KMS-11 (cell line): ENCODE results near the gene KLF2.

Experiments used
- H2AFZ ChIP-seq: fragments of 200-600 bp; sonication (generic); 2 replicates; pipeline ENCODE4 v1.6.1; 2016; ENCODE audit warnings: antibody characterized with exemption, mixed run types, low read depth
- H3K27ac ChIP-seq: fragments of 200-600 bp; sonication (generic); 2 replicates; pipeline ENCODE4 v1.6.1; 2016; ENCODE audit warnings: mild to moderate bottlenecking, mixed run types
- H3K27me3 ChIP-seq: fragments of 200-600 bp; sonication (generic); 2 replicates; pipeline ENCODE4 v1.6.1; 2017; ENCODE audit warnings: mild to moderate bottlenecking, low read depth, mixed run types, moderate library complexity; ENCODE audit not compliant: insufficient read depth
- H3K36me3 ChIP-seq: fragments of 200-600 bp; sonication (generic); 2 replicates; pipeline ENCODE4 v1.6.1; 2017; ENCODE audit warnings: mild to moderate bottlenecking, mixed run types; ENCODE audit not compliant: insufficient read depth
- H3K4me1 ChIP-seq: fragments of 200-600 bp; sonication (generic); 2 replicates; pipeline ENCODE4 v1.6.1; 2016; ENCODE audit warnings: mild to moderate bottlenecking, low read depth, mixed run types; ENCODE audit not compliant: poor library complexity, severe bottlenecking
- H3K4me2 ChIP-seq: fragments of 200-600 bp; sonication (generic); 2 replicates; pipeline ENCODE4 v1.7.0; 2016; ENCODE audit warnings: mild to moderate bottlenecking, mixed run types
- H3K4me3 ChIP-seq: fragments of 200-600 bp; sonication (generic); IDR thresholded peaks from 2 replicates; pipeline ENCODE4 v1.6.1; 2017; ENCODE audit warnings: low read depth, low read length, mixed read lengths; ENCODE audit not compliant: insufficient read depth
- H3K79me2 ChIP-seq: fragments of 200-600 bp; sonication (generic); 2 replicates; pipeline ENCODE4 v1.6.1; 2016; ENCODE audit warnings: low read depth, mixed run types; ENCODE audit not compliant: insufficient read depth
- H3K9ac ChIP-seq: fragments of 200-600 bp; sonication (generic); 2 replicates; pipeline ENCODE4 v1.6.1; 2016; ENCODE audit warnings: mild to moderate bottlenecking, mixed run types
- H4K20me1 ChIP-seq: fragments of 200-600 bp; sonication (generic); 2 replicates; pipeline ENCODE4 v1.6.1; 2016; ENCODE audit warnings: mild to moderate bottlenecking, mixed run types; ENCODE audit not compliant: insufficient read depth
- TF ChIP-seq, protein P1 (sequence below): fragments of 200-600 bp; sonication (generic); conservative IDR thresholded peaks from 2 replicates; pipeline ENCODE4 v1.6.1; 2017; ENCODE audit warnings: low read depth, mild to moderate bottlenecking, antibody characterized with exemption, low read length, moderate library complexity, mixed read lengths

Gene KLF2

DNA sequence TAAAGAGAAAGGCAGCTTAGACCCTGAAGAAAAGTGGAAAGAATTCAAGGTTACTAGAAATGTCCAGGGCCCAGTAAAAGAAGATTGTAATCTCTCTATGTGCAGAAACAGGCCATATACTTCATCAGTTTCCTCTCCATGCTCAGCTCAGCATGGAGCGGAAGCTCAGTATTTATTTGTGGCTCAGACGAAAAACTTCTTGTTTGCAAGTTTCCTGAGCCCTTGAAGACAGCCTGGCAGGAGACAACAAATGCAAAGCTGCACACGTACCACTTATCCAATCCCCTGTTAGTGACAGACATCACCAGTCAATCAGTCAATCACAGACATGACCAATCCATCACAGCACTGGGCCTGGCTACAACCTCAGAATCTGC, 8.1 kb upstream of the KLF2 start:
- Histone ChIP-seq H4K20me1 (no peaks in the 10 kb centered on the region), H3K27ac (no peak overlapping the region), H3K79me2 (no peaks in the 10 kb centered on the region), H2AFZ (no peak overlapping the region), H3K4me2 (no peak overlapping the region), H3K4me3 (no peak overlapping the region), H3K9ac (no peak overlapping the region), H3K4me1 (no peaks in the 10 kb centered on the region), H3K36me3 (no peaks in the 10 kb centered on the region), H3K27me3 (no peaks in the 10 kb centered on the region)
- TF ChIP-seq, protein P1, sequence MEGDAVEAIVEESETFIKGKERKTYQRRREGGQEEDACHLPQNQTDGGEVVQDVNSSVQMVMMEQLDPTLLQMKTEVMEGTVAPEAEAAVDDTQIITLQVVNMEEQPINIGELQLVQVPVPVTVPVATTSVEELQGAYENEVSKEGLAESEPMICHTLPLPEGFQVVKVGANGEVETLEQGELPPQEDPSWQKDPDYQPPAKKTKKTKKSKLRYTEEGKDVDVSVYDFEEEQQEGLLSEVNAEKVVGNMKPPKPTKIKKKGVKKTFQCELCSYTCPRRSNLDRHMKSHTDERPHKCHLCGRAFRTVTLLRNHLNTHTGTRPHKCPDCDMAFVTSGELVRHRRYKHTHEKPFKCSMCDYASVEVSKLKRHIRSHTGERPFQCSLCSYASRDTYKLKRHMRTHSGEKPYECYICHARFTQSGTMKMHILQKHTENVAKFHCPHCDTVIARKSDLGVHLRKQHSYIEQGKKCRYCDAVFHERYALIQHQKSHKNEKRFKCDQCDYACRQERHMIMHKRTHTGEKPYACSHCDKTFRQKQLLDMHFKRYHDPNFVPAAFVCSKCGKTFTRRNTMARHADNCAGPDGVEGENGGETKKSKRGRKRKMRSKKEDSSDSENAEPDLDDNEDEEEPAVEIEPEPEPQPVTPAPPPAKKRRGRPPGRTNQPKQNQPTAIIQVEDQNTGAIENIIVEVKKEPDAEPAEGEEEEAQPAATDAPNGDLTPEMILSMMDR = no peak

DNA sequence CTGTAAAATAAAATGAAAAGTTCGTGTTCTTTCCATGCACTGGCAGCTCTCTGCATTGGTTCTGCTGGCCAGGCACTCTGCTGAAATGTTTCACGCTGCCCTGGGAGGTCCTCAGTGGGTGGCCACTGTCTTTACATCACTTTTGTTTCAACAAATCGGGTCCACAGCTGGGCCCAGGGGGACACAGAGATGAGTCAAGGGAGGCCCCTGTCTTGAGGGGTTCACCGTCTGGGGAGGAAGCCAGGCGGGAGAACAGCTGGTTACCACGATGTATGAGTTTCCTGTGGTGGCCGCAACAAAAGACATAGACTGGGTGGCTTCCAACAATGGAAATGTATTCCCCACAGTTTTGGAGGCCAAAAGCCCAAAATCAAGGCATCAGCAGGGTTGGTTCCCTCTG, 5.1 kb upstream of the KLF2 start:
- Histone ChIP-seq H2AFZ (no peak overlapping the region), H3K4me1 (peaks cover 6% of the 10 kb centered on the region), H3K79me2 (no peaks in the 10 kb centered on the region), H3K9ac (no peak overlapping the region), H3K27ac (no peak overlapping the region), H3K27me3 (no peaks in the 10 kb centered on the region; the same call in 1 of the 2 replicates), H4K20me1 (no peaks in the 10 kb centered on the region), H3K4me2 (no peak overlapping the region), H3K4me3 (no peak overlapping the region), H3K36me3 (no peaks in the 10 kb centered on the region)
- TF ChIP-seq, protein P1 = no peak

DNA sequence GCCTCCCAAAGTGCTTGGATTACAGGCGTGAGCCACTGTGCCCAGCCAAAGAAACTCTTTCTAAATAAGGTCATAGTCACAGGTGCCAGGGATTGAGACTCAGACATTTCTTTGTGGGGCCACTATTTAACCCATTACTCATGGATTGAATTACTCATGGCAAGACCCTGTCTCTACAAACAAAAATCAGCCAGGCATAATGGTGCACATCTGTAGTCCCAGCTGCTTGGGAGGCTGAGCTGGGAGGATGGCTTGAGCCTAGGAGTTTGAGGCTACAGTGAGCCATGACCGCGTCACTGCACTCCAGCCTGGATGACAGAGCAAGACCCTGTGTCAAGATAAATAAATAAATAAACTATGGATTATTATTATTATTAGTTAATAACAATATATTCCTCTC, 3.6 kb upstream of the KLF2 start:
- Histone ChIP-seq H2AFZ (no peak overlapping the region), H3K36me3 (no peaks in the 10 kb centered on the region), H3K4me2 (no peak overlapping the region), H3K27me3 (no peaks in the 10 kb centered on the region; the same call in 1 of the 2 replicates), H3K79me2 (no peaks in the 10 kb centered on the region), H4K20me1 (no peaks in the 10 kb centered on the region), H3K4me3 (no peak overlapping the region), H3K27ac (no peak overlapping the region), H3K9ac (no peak overlapping the region), H3K4me1 (peaks cover 6% of the 10 kb centered on the region)
- TF ChIP-seq, protein P1 = no peak

DNA sequence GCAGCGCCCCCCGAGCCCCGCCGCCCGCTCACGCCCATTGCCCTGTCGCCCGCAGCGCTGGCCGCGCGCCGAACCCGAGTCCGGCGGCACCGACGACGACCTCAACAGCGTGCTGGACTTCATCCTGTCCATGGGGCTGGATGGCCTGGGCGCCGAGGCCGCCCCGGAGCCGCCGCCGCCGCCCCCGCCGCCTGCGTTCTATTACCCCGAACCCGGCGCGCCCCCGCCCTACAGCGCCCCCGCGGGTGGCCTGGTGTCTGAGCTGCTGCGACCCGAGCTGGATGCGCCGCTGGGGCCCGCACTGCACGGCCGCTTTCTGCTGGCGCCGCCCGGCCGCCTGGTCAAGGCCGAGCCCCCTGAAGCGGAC, 518 bp downstream of the KLF2 start:
- Histone ChIP-seq H3K27me3 (no peaks in the 10 kb centered on the region; the same call in 1 of the 2 replicates), H3K4me2 (no peak overlapping the region), H3K4me3 (no peak overlapping the region), H3K79me2 (no peaks in the 10 kb centered on the region), H3K4me1 (peaks cover 42% of the 10 kb centered on the region), H3K27ac (peak overlapping the region; percentile 38; the same call in 1 of the 2 replicates), H3K9ac (peak overlapping the region; percentile 50; the same call in 1 of the 2 replicates), H4K20me1 (no peaks in the 10 kb centered on the region), H2AFZ (peak overlapping the region; percentile 34), H3K36me3 (no peaks in the 10 kb centered on the region)
- TF ChIP-seq, protein P1 = peak; percentile 35; the same call in 1 of the 2 replicates
